Uterus (tissue), 4 donors: ENCODE data around the gene SEMA6C. TPM values are rescaled to one million over a fixed set of nuclear protein-coding genes. Genes with fewer than 3 reads are reported as not detected.

Experiments used
- DNase-seq, 2 donors: peaks; one replicate each; pipeline ENCODE4 v3.0.0-alpha.2; 2019 to 2020
- H3K27ac ChIP-seq, 2 donors: fragments of 200-600 bp; sonication (generic); 1 replicate in 1 of 2; 2 replicates in 1 of 2; pipeline ENCODE4 v1.5.1; 2016 to 2018
- H3K27me3 ChIP-seq, 2 donors: fragments of 200-600 bp; sonication (generic); one replicate each; pipeline ENCODE4 v1.5.1; 2018 to 2019; ENCODE audit warnings: control low read depth in 1 of 2
- H3K36me3 ChIP-seq, 2 donors: fragments of 200-600 bp; sonication (generic); one replicate each; pipeline ENCODE4 v1.5.1; 2019; ENCODE audit warnings: control low read depth in 1 of 2
- H3K4me1 ChIP-seq, 2 donors: fragments of 200-600 bp; sonication (generic); one replicate each; pipeline ENCODE4 v1.5.1; 2018 to 2019; ENCODE audit warnings: control low read depth in 1 of 2
- H3K4me3 ChIP-seq, 2 donors: fragments of 200-600 bp; sonication (generic); 1 replicate in 1 of 2; 2 replicates in 1 of 2; pipeline ENCODE4 v1.5.1; 2018 to 2019; ENCODE audit warnings: mild to moderate bottlenecking in 1 of 2
- H3K9me3 ChIP-seq, 2 donors: fragments of 200-600 bp; sonication (generic); one replicate each; pipeline ENCODE4 v1.5.1; 2019; ENCODE audit warnings: control low read depth in 1 of 2
- POLR2A ChIP-seq, 2 donors: fragments of 450-650 bp; IDR thresholded peaks; one replicate each; pipeline ENCODE4 v1.6.1; 2016; ENCODE audit warnings: antibody characterized with exemption in 2 of 2, mild to moderate bottlenecking in 1 of 2, moderate library complexity in 1 of 2
- intact Hi-C: fragments of 100-400 bp; cut with DNase I; formaldehyde crosslinking; loops from one replicate; pipeline ENCODE4 v1.15.1; 2023; ENCODE audit warnings: low total_unique reads
- total RNA-seq, 4 donors: library from RNA; depleted of rRNA in 3 of 4; stranded (reverse); fragments of >200 nt in 3 of 4; gene quantifications; one replicate each; pipeline versions ENCODE4 v1.1.0 to v1.2.4, GENCODE V29; 2014 to 2023
- TF ChIP-seq, protein P1 (sequence below), 4 experiments: fragments of 200-600 bp in 2 of 4; fragments of 450-650 bp in 2 of 4; sonication (generic) in 2 of 4; IDR thresholded peaks; one replicate each; pipeline ENCODE4 v1.5.1; 2016 to 2019; ENCODE audit warnings: antibody characterized with exemption in 4 of 4, mild to moderate bottlenecking in 2 of 4, moderate library complexity in 1 of 4
- donor health status: DM: yes; HTN: yes; CAD: no.

SEMA6C gene
- total RNA-seq, 4 donors from 2014 or later: 0.88 to 31.3 (median 10.4) TPM

DNA sequence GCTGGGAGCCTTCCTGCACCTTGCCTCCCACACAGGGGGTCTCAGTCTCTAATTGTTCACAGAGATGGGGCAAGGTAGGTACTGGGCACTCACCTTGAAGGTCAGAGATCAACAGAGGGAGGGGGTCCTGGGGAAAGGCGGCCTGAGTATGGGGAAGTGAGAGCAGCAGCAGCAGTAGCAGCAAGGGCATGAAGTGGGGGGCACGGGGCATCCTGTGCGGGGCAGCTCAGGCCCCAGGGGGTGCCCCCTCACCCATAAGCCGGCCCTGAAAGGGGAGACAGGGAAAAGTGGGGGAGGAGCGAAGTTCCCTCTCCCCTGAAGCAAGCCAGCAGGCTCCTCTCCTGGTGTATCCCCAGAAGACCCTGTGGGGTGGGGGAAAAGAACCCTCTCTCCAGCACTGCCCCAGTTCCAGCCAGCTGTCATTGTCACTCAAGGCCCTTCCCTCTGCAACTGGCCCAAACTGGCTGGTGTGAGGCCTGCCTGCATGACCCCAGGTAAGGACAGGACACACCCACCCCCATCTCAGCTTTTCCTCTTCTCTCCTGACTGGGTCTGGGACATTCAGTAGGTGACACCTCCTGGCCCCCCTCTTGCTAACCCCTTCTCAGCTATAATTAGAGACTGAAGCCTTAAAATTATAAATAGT is 3.9 kb downstream of the SEMA6C start:
- intact Hi-C loops: no loop called here

DNA sequence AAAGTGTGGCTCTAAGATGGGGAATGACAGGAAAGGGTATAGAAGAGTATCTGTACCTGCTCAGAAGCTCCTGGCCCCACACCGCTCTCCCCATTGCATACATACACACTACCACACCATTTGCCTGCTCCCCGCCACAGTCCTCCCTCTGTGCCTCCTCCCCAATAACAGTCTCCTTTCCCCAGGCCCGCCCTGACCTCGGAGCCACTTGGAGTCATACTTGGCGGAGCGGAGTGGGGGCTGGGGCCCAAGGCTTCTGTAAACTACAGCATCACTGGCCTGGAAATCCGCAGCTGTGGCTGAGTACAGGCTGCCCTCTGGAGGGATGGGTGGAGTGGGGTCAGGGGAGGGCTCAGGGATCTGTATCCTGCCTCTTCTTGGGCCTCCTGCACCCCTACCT is 8.6 kb downstream of the SEMA6C start:
- H3K27ac ChIP-seq: no peak overlapping the region
- no peaks in the 10 kb centered on the region for H3K36me3 ChIP-seq
- no peak overlapping the region for H3K4me3 ChIP-seq
- intact Hi-C loops: no loop called here
- no peak for DNase-seq
- H3K9me3 ChIP-seq: no peaks in the 10 kb centered on the region
- H3K4me1 ChIP-seq: peaks cover 0 to 5% of the 10 kb centered on the region in 2 donors
- TF ChIP-seq, protein P1, sequence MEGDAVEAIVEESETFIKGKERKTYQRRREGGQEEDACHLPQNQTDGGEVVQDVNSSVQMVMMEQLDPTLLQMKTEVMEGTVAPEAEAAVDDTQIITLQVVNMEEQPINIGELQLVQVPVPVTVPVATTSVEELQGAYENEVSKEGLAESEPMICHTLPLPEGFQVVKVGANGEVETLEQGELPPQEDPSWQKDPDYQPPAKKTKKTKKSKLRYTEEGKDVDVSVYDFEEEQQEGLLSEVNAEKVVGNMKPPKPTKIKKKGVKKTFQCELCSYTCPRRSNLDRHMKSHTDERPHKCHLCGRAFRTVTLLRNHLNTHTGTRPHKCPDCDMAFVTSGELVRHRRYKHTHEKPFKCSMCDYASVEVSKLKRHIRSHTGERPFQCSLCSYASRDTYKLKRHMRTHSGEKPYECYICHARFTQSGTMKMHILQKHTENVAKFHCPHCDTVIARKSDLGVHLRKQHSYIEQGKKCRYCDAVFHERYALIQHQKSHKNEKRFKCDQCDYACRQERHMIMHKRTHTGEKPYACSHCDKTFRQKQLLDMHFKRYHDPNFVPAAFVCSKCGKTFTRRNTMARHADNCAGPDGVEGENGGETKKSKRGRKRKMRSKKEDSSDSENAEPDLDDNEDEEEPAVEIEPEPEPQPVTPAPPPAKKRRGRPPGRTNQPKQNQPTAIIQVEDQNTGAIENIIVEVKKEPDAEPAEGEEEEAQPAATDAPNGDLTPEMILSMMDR (IDR thresholded peaks at IDR 0.05): no peak
- TF ChIP-seq POLR2A (IDR thresholded peaks at IDR 0.05): no peak
- no peaks in the 10 kb centered on the region for H3K27me3 ChIP-seq

More for the DNA sequence above, 3.9 kb downstream of the SEMA6C start:
- no peaks in the 10 kb centered on the region for H3K36me3 ChIP-seq
- peak overlapping the region in 1 of 2 donors; percentile 89 for H3K27ac ChIP-seq
- TF ChIP-seq, protein P1 (IDR thresholded peaks at IDR 0.05): no peak
- TF ChIP-seq POLR2A (IDR thresholded peaks at IDR 0.05): no peak
- H3K4me3 ChIP-seq: no peak overlapping the region
- H3K27me3 ChIP-seq: no peaks in the 10 kb centered on the region
- H3K4me1 ChIP-seq: peaks cover 5 to 12% of the 10 kb centered on the region in 2 donors
- no peaks in the 10 kb centered on the region for H3K9me3 ChIP-seq
- no peak for DNase-seq

DNA sequence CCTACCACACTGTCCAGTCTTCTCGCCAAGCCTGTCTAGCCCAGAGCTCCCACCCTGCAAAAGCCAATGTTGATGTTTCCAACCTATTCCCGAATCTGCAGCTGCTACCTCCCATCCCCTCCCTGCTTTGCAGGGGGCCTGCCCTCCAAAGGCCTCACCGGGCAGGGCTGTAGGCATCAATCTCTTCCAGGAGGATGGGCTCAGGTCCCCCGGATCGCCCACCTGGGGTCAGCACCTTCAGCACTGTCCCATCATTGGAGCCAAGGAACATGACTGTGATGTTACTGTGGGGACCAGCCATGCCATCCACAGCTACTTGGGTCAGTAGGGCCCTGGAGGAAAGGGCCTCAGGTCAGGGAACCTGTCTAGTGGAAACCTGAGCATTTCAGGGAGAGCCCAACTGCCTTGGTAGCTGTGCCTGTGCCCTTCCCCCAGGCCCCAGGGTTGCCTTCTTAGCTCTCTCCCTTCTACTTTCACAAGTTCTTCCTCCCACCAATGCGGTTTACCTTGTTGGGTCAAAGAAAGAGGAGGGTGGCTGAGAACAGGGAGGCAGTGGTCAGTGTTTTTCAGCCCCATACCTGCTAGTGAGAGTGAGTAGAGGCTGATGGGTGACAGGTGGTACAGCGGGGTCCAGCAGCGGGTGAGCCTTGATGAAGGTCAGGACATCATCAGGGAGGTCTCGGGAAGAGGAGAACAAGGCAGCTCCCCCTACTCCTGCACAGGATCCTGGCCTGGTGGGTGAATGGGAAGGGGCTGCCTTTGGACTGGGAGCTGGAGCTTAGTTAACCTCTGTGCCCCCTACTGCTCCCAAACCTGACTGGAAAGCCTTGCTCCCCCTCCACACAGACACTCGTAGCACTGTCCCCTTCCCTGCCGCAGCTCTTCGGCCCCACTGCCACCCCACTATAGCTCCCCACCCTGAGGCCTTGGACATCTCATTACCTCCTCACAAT is 10.7 kb downstream of the SEMA6C start:
- Histone ChIP-seq H3K4me1 (peaks cover 0 to 6% of the 10 kb centered on the region in 2 donors), H3K36me3 (no peaks in the 10 kb centered on the region), H3K27ac (no peak overlapping the region), H3K27me3 (no peaks in the 10 kb centered on the region), H3K9me3 (no peaks in the 10 kb centered on the region), H3K4me3 (no peak overlapping the region)
- intact Hi-C loops: no loop called here
- TF ChIP-seq POLR2A (IDR thresholded peaks at IDR 0.05): no peak
- TF ChIP-seq, protein P1 (IDR thresholded peaks at IDR 0.05): no peak
- DNase-seq: no peak

GRCh38 chr1:151134991-151135390 is 11.4 kb downstream of the SEMA6C start:
- H3K27ac ChIP-seq: no peak overlapping the region
- peaks cover 0 to 6% of the 10 kb centered on the region in 2 donors for H3K4me1 ChIP-seq
- TF ChIP-seq POLR2A (IDR thresholded peaks at IDR 0.05): no peak
- TF ChIP-seq, protein P1 (IDR thresholded peaks at IDR 0.05): no peak
- DNase-seq: no peak
- intact Hi-C loops: no loop called here
- H3K27me3 ChIP-seq: no peaks in the 10 kb centered on the region
- H3K36me3 ChIP-seq: no peaks in the 10 kb centered on the region
- H3K4me3 ChIP-seq: no peak overlapping the region
- no peaks in the 10 kb centered on the region for H3K9me3 ChIP-seq

GRCh38 chr1:151134396-151134795 is 12.0 kb downstream of the SEMA6C start:
- Histone ChIP-seq H3K27me3 (no peaks in the 10 kb centered on the region), H3K36me3 (no peaks in the 10 kb centered on the region), H3K9me3 (no peaks in the 10 kb centered on the region), H3K4me3 (no peak overlapping the region), H3K27ac (no peak overlapping the region), H3K4me1 (peaks cover 0 to 6% of the 10 kb centered on the region in 2 donors)
- TF ChIP-seq POLR2A (IDR thresholded peaks at IDR 0.05): no peak
- TF ChIP-seq, protein P1 (IDR thresholded peaks at IDR 0.05): no peak
- no peak for DNase-seq
- intact Hi-C loops: no loop called here
